HepG2 (cell line): ENCODE results near the gene NOVA2. TPM values are rescaled to one million over a fixed set of nuclear protein-coding genes. Genes with fewer than 3 reads are reported as not detected.

Experiments used
- ARNT2 ChIP-seq: sonication (generic); formaldehyde crosslinking; IDR thresholded peaks from 2 replicates; pipeline ENCODE4 v1.8.0; 2022; ENCODE audit warnings: mild to moderate bottlenecking, low read depth, missing genetic modification reagents, moderate library complexity
- ETV5 ChIP-seq: IDR thresholded peaks from 2 replicates; pipeline ENCODE4 v1.6.1; 2018; ENCODE audit warnings: missing biosample characterization, missing genetic modification reagents, inconsistent platforms, borderline replicate concordance
- FOXC1 ChIP-seq: sonication (generic); formaldehyde crosslinking; IDR thresholded peaks from 2 replicates; pipeline ENCODE4 v1.8.0; 2022; ENCODE audit warnings: mild to moderate bottlenecking, missing genetic modification reagents, borderline replicate concordance
- HMG20B ChIP-seq: conservative IDR thresholded peaks from 2 replicates; pipeline ENCODE4 v1.6.1; 2016; ENCODE audit warnings: missing genetic modification reagents, missing compliant biosample characterization
- HNRNPLL ChIP-seq: fragments of 200-400 bp; formaldehyde crosslinking; IDR thresholded peaks from 2 replicates; pipeline ENCODE4 v1.6.1; 2017; ENCODE audit warnings: mild to moderate bottlenecking, low read depth, low read length; ENCODE audit not compliant: poor library complexity, severe bottlenecking
- IRF2 ChIP-seq: IDR thresholded peaks from 2 replicates; pipeline ENCODE4 v1.6.1; 2018; ENCODE audit warnings: missing genetic modification reagents, missing compliant biosample characterization
- KDM5B ChIP-seq: sonication (generic); formaldehyde crosslinking; IDR thresholded peaks from 2 replicates; pipeline ENCODE4 v1.4.0; 2020; ENCODE audit warnings: missing genetic modification reagents, mild to moderate bottlenecking, borderline replicate concordance
- MYNN ChIP-seq: sonication (generic); formaldehyde crosslinking; IDR thresholded peaks from 2 replicates; pipeline ENCODE4 v1.4.0; 2020; ENCODE audit warnings: mild to moderate bottlenecking, low read depth, missing genetic modification reagents
- NCOA1 ChIP-seq: sonication (generic); formaldehyde crosslinking; IDR thresholded peaks from 2 replicates; pipeline ENCODE4 v1.9.0; 2021; ENCODE audit warnings: missing genetic modification reagents
- NFRKB ChIP-seq: fragments of 450-650 bp; IDR thresholded peaks from 2 replicates; pipeline ENCODE4 v1.6.1; 2017
- RAD21 ChIP-seq: fragments of 450-650 bp; formaldehyde crosslinking; IDR thresholded peaks from 2 replicates; pipeline ENCODE4 v1.5.0; 2020; ENCODE audit warnings: mild to moderate bottlenecking
- SOX13 ChIP-seq, 3 experiments: fragments of 450-650 bp in 1 of 3; sonication (generic) in 1 of 3; formaldehyde crosslinking in 1 of 3; IDR thresholded peaks in 2 of 3; conservative IDR thresholded peaks in 1 of 3; 2 replicates each; pipeline versions ENCODE4 v1.5.0 to v1.6.1; 2016 to 2020; ENCODE audit warnings: antibody characterized with exemption in 1 of 3, mild to moderate bottlenecking in 1 of 3, missing compliant biosample characterization in 1 of 3, missing genetic modification reagents in 1 of 3, moderate library complexity in 1 of 3
- ZFX ChIP-seq: sonication (generic); formaldehyde crosslinking; IDR thresholded peaks from 2 replicates; pipeline ENCODE4 v1.4.0; 2020; ENCODE audit warnings: mild to moderate bottlenecking, low read depth, missing genetic modification reagents, moderate library complexity
- ZNF225 ChIP-seq: sonication (generic); formaldehyde crosslinking; IDR thresholded peaks from 2 replicates; pipeline ENCODE4 v1.4.0; 2020; ENCODE audit warnings: mild to moderate bottlenecking, missing genetic modification reagents
- ZNF282 ChIP-seq: fragments of 450-650 bp; IDR thresholded peaks from 2 replicates; pipeline ENCODE4 v1.6.1; 2018; ENCODE audit not compliant: partially characterized antibody
- ZNF431 ChIP-seq: sonication (generic); formaldehyde crosslinking; IDR thresholded peaks from 2 replicates; pipeline ENCODE4 v1.9.0; 2022; ENCODE audit warnings: missing genetic modification reagents, low read depth, mild to moderate bottlenecking, borderline replicate concordance
- ZNF598 ChIP-seq: sonication (generic); formaldehyde crosslinking; IDR thresholded peaks from 2 replicates; pipeline ENCODE4 v1.5.1; 2020; ENCODE audit warnings: mild to moderate bottlenecking, missing genetic modification reagents, borderline replicate concordance
- ZNF607 ChIP-seq: sonication (generic); formaldehyde crosslinking; IDR thresholded peaks from 2 replicates; pipeline ENCODE4 v1.5.1; 2020; ENCODE audit warnings: missing genetic modification reagents, mild to moderate bottlenecking, borderline replicate concordance
- ZNF615 ChIP-seq: sonication (generic); formaldehyde crosslinking; IDR thresholded peaks from 2 replicates; pipeline ENCODE4 v1.5.0; 2020; ENCODE audit warnings: mild to moderate bottlenecking, missing genetic modification reagents, borderline replicate concordance
- ZNF619 ChIP-seq: sonication (generic); formaldehyde crosslinking; IDR thresholded peaks from 2 replicates; pipeline ENCODE4 v1.4.0; 2020; ENCODE audit warnings: mild to moderate bottlenecking, missing genetic modification reagents
- polyA plus RNA-seq, 8 experiments: library from polyadenylated mRNA; depleted of rRNA in 3 of 8; stranded (reverse) in 7 of 8; unstranded in 1 of 8; fragments of >200 nt; fragmentation: Illumina TruSeq in 4 of 8; extraction: Trizol in 4 of 8; gene quantifications; 2 replicates each; pipeline versions ENCODE4 v1.2.1 to v1.2.3, GENCODE V29; 2011 to 2016; ENCODE audit warnings: low read depth in 4 of 8, missing spikeins in 1 of 8, mixed read lengths in 1 of 8; ENCODE audit not compliant: insufficient read depth in 1 of 8
- total RNA-seq, 5 experiments: library from RNA; depleted of rRNA; stranded (reverse); fragments of >200 nt; fragmentation: Illumina TruSeq; extraction: Trizol; gene quantifications; 2 replicates each; pipeline ENCODE4 v1.2.3, GENCODE V29; 2016; ENCODE audit warnings: low read depth in 1 of 5
- TF ChIP-seq, protein P1 (sequence below): IDR thresholded peaks from 2 replicates; pipeline ENCODE4 v1.6.1; 2016; ENCODE audit warnings: low read depth, control low read depth
- TF ChIP-seq, protein P2 (sequence below): sonication (generic); formaldehyde crosslinking; IDR thresholded peaks from 2 replicates; pipeline ENCODE4 v1.5.0; 2020; ENCODE audit warnings: mild to moderate bottlenecking, missing genetic modification reagents
- TF ChIP-seq, protein P3 (sequence below): sonication (generic); formaldehyde crosslinking; IDR thresholded peaks from 2 replicates; pipeline ENCODE4 v1.8.1; 2023; ENCODE audit warnings: mild to moderate bottlenecking, missing genetic modification reagents
- TF ChIP-seq, protein P4 (sequence below): sonication (generic); formaldehyde crosslinking; IDR thresholded peaks from 2 replicates; pipeline ENCODE4 v1.8.0; 2022; ENCODE audit warnings: missing genetic modification reagents, mild to moderate bottlenecking, borderline replicate concordance

NOVA2 gene
- total and polyA plus RNA-seq, 2 of the 13 experiments (the other 11 are each of a cell fraction or from before 2014, with no cell fraction given), result not detected

GRCh38 chr19:45902651-45903625 lies 70.7 kb downstream of the NOVA2 start (continued):
- TF ChIP-seq, protein P1, sequence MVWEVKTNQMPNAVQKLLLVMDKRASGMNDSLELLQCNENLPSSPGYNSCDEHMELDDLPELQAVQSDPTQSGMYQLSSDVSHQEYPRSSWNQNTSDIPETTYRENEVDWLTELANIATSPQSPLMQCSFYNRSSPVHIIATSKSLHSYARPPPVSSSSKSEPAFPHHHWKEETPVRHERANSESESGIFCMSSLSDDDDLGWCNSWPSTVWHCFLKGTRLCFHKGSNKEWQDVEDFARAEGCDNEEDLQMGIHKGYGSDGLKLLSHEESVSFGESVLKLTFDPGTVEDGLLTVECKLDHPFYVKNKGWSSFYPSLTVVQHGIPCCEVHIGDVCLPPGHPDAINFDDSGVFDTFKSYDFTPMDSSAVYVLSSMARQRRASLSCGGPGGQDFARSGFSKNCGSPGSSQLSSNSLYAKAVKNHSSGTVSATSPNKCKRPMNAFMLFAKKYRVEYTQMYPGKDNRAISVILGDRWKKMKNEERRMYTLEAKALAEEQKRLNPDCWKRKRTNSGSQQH (CRISPR knock-in tag), result no peak
- TF ChIP-seq ZNF619 (CRISPR knock-in tag) (no peak), FOXC1 (CRISPR knock-in tag) (no peak; the same call in 1 of the 2 replicates), KDM5B (CRISPR knock-in tag) (peak; percentile 43; the same call in 1 of the 2 replicates), ZNF225 (CRISPR knock-in tag) (peak; percentile 44; the same call in 1 of the 2 replicates), HMG20B (CRISPR knock-in tag) (0 out of 2 replicates have a peak, but pooled peaks have one; percentile 25), ETV5 (CRISPR knock-in tag) (no peak; the same call in 1 of the 2 replicates), ZNF431 (CRISPR knock-in tag) (no peak), HNRNPLL (peak; percentile 89), ZNF598 (CRISPR knock-in tag) (peak; percentile 96; the same call in 1 of the 2 replicates), ZNF615 (CRISPR knock-in tag) (no peak), ARNT2 (CRISPR knock-in tag) (0 out of 2 replicates have a peak, but pooled peaks have one; percentile 20), IRF2 (CRISPR knock-in tag) (no peak), SOX13 (IDR thresholded peaks at IDR 0.05) (no peak), SOX13 (CRISPR knock-in tag; conservative IDR thresholded peaks at IDR 0.05 in 1 of 2, IDR thresholded peaks at IDR 0.05 in 1 of 2) (peak in 1 of 2 experiments; percentile 16; a peak in 1 of 4 replicates), ZNF607 (CRISPR knock-in tag) (peak; percentile 82; the same call in 1 of the 2 replicates), NCOA1 (CRISPR knock-in tag) (no peak), ZFX (CRISPR knock-in tag) (peak; percentile 73; the same call in 1 of the 2 replicates), MYNN (no peak), ZNF282 (no peak), NFRKB (no peak), RAD21 (CRISPR knock-in tag) (peak; percentile 43; the same call in 1 of the 2 replicates)
- TF ChIP-seq, protein P2, sequence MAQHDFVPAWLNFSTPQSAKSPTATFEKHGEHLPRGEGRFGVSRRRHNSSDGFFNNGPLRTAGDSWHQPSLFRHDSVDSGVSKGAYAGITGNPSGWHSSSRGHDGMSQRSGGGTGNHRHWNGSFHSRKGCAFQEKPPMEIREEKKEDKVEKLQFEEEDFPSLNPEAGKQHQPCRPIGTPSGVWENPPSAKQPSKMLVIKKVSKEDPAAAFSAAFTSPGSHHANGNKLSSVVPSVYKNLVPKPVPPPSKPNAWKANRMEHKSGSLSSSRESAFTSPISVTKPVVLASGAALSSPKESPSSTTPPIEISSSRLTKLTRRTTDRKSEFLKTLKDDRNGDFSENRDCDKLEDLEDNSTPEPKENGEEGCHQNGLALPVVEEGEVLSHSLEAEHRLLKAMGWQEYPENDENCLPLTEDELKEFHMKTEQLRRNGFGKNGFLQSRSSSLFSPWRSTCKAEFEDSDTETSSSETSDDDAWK (CRISPR knock-in tag), result no peak
- TF ChIP-seq, protein P3, sequence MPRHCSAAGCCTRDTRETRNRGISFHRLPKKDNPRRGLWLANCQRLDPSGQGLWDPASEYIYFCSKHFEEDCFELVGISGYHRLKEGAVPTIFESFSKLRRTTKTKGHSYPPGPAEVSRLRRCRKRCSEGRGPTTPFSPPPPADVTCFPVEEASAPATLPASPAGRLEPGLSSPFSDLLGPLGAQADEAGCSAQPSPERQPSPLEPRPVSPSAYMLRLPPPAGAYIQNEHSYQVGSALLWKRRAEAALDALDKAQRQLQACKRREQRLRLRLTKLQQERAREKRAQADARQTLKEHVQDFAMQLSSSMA (CRISPR knock-in tag), result no peak
- TF ChIP-seq, protein P4, sequence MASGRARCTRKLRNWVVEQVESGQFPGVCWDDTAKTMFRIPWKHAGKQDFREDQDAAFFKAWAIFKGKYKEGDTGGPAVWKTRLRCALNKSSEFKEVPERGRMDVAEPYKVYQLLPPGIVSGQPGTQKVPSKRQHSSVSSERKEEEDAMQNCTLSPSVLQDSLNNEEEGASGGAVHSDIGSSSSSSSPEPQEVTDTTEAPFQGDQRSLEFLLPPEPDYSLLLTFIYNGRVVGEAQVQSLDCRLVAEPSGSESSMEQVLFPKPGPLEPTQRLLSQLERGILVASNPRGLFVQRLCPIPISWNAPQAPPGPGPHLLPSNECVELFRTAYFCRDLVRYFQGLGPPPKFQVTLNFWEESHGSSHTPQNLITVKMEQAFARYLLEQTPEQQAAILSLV (CRISPR knock-in tag), result 0 out of 2 replicates have a peak, but pooled peaks have one; percentile 26
